Hepatocyte (in vitro differentiated cells): ENCODE data around the gene OLFM4. TPM values are rescaled to one million over a fixed set of nuclear protein-coding genes. Genes with fewer than 3 reads are reported as not detected.

Source experiments
- DNase-seq: peaks from one replicate; pipeline ENCODE4 v3.0.0-alpha.2; 2016; ENCODE audit warnings: low spot score
- H2AFZ ChIP-seq: fragments of 200-600 bp; sonication (generic); 2 replicates; pipeline ENCODE4 v1.6.0; 2016; ENCODE audit warnings: antibody characterized with exemption, mild to moderate bottlenecking
- H3K27ac ChIP-seq: fragments of 200-600 bp; sonication (generic); 2 replicates; pipeline ENCODE4 v1.5.1; 2016; ENCODE audit warnings: mild to moderate bottlenecking
- H3K27me3 ChIP-seq: fragments of 200-600 bp; sonication (generic); 2 replicates; pipeline ENCODE4 v1.6.1; 2016
- H3K36me3 ChIP-seq: fragments of 200-600 bp; sonication (generic); replicated peaks from 2 replicates; pipeline ENCODE4 v1.5.1; 2016; ENCODE audit warnings: low read depth; ENCODE audit not compliant: insufficient read depth
- H3K4me1 ChIP-seq: fragments of 200-600 bp; sonication (generic); 2 replicates; pipeline ENCODE4 v1.5.1; 2016; ENCODE audit warnings: mild to moderate bottlenecking, moderate library complexity; ENCODE audit not compliant: insufficient read depth
- H3K4me2 ChIP-seq: fragments of 200-600 bp; sonication (generic); 2 replicates; pipeline ENCODE4 v1.6.0; 2016
- H3K4me3 ChIP-seq: fragments of 200-600 bp; sonication (generic); 2 replicates; pipeline ENCODE4 v1.5.1; 2016; ENCODE audit warnings: mild to moderate bottlenecking
- H3K79me2 ChIP-seq: fragments of 200-600 bp; sonication (generic); 2 replicates; pipeline ENCODE4 v1.6.0; 2017; ENCODE audit warnings: mild to moderate bottlenecking
- H3K9me2 ChIP-seq: fragments of 200-600 bp; sonication (generic); replicated peaks from 2 replicates; pipeline ENCODE4 v1.6.0; 2017; ENCODE audit warnings: mild to moderate bottlenecking; ENCODE audit not compliant: insufficient read depth
- H3K9me3 ChIP-seq: fragments of 200-600 bp; sonication (generic); 2 replicates; pipeline ENCODE4 v1.5.1; 2016; ENCODE audit warnings: low read depth, mild to moderate bottlenecking
- H4K20me1 ChIP-seq: fragments of 200-600 bp; sonication (generic); 2 replicates; pipeline ENCODE4 v1.6.0; 2016; ENCODE audit warnings: mild to moderate bottlenecking; ENCODE audit not compliant: insufficient read depth, poor library complexity, severe bottlenecking
- CTCF ChIP-seq: fragments of 200-600 bp; sonication (generic); IDR thresholded peaks from 2 replicates; pipeline ENCODE4 v1.5.1; 2016; ENCODE audit warnings: antibody characterized with exemption, mild to moderate bottlenecking; ENCODE audit not compliant: poor library complexity
- EZH2 ChIP-seq: fragments of 200-600 bp; sonication (generic); IDR thresholded peaks from 2 replicates; pipeline ENCODE4 v1.6.1; 2016; ENCODE audit warnings: antibody characterized with exemption, mild to moderate bottlenecking, borderline replicate concordance
- EZH2phosphoT487 ChIP-seq: fragments of 200-600 bp; sonication (generic); IDR thresholded peaks from one replicate; pipeline ENCODE4 v1.6.1; 2018; ENCODE audit warnings: antibody characterized with exemption, mild to moderate bottlenecking, low read depth, moderate library complexity; ENCODE audit not compliant: unreplicated experiment, severe bottlenecking
- WGBS: methylation state at CpG from one replicate; pipeline ENCODE4 v1.1.6; 2016; ENCODE audit warnings: low lambda C conversion rate; ENCODE audit errors: missing lambda C conversion rate; 5-methylcytosine and 5-hydroxymethylcytosine counted together
- polyA plus RNA-seq: library from polyadenylated mRNA; unstranded; fragments of >200 nt; fragmentation: Nextera tagmentation; extraction: Ambion mirVana; gene quantifications from 2 replicates; pipeline ENCODE4 v1.2.1, GENCODE V29; 2016
- total RNA-seq: library from RNA; depleted of rRNA; stranded (reverse); fragments of >200 nt; gene quantifications from 2 replicates; pipeline ENCODE4 v1.2.3, GENCODE V29; 2014

The OLFM4 gene
- total and polyA plus RNA-seq, 2 experiments from 2014 or later = 4.5 to 20.7 TPM

DNA sequence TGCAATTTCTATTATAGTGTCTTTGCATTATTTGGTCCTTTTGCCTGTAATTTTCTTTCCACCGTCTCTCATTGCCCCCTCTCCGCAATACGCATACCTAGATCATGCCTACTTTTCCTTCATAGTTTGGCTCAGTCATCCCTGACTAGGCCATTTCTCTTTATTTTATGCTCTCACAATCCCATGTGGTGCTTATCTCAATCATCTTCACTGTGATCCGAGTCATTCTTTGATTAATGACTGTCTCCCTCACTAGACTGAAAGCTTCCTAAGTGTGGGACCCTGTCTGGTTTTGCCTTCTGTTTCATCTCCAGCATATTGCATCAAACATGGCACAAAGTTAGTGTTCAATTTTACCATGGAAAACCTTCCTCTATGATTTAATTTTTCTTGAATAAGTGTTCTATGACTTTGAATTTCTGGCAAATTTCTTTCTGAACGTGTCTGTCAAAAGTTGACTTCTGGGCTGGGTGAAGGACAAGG is 43.7 kb upstream of the OLFM4 start:
- Histone ChIP-seq H3K79me2 (no peaks in the 10 kb centered on the region), H3K9me2 (no peaks in the 10 kb centered on the region)

GRCh38 chr13:52991344-52992020 is 37.1 kb upstream of the OLFM4 start:
- no peak for DNase-seq
- Histone ChIP-seq H3K36me3 (no peaks in the 10 kb centered on the region), H3K9me3 (no peaks in the 10 kb centered on the region), H3K4me1 (no peaks in the 10 kb centered on the region), H3K9me2 (no peaks in the 10 kb centered on the region), H4K20me1 (no peaks in the 10 kb centered on the region), H2AFZ (no peak overlapping the region), H3K79me2 (no peaks in the 10 kb centered on the region), H3K27me3 (peaks cover 3% of the 10 kb centered on the region), H3K4me2 (no peak overlapping the region), H3K4me3 (no peak overlapping the region), H3K27ac (no peak overlapping the region)
- WGBS = 90% methylated on average over 13 of the region's 13 CpGs
- no peak for TF ChIP-seq EZH2phosphoT487
- no peak for TF ChIP-seq CTCF
- TF ChIP-seq EZH2 = no peak

More for the DNA sequence above, 43.7 kb upstream of the OLFM4 start:
- DNase-seq = no peak
- Histone ChIP-seq H3K4me3 (no peak overlapping the region), H3K4me2 (no peak overlapping the region), H3K36me3 (no peaks in the 10 kb centered on the region), H3K4me1 (no peaks in the 10 kb centered on the region), H3K27ac (no peak overlapping the region), H3K27me3 (no peaks in the 10 kb centered on the region), H4K20me1 (no peaks in the 10 kb centered on the region), H3K9me3 (no peaks in the 10 kb centered on the region), H2AFZ (no peak overlapping the region)
- TF ChIP-seq CTCF (no peak), EZH2 (no peak), EZH2phosphoT487 (no peak)
- WGBS = 84% methylated on average over 5 of the region's 5 CpGs

DNA sequence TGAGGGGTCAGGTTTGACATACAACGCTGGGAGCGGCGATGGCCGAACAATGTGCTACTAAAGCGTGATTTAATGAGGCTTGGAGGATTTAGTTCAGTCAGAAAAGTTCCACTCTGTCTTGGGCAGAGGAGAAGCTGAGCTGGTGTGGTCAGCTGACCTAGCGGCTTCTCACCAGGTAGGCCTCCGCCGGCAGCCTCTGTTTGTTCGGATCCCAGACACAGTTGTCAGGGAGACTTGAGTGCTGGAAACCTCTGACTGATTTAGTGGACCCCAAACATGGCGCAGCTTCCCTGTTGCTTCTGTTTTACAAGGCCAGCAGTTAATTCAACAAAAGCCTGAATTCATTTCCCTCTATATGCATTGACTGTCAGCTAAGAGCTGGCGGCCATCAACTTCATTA is 36.5 kb upstream of the OLFM4 start:
- TF ChIP-seq EZH2phosphoT487 (no peak), EZH2 (no peak), CTCF (no peak)
- Histone ChIP-seq H3K4me1 (no peaks in the 10 kb centered on the region), H3K36me3 (no peaks in the 10 kb centered on the region), H2AFZ (no peak overlapping the region), H3K9me2 (no peaks in the 10 kb centered on the region), H3K4me2 (no peak overlapping the region), H3K9me3 (no peaks in the 10 kb centered on the region), H3K27ac (no peak overlapping the region), H3K27me3 (peaks cover 7% of the 10 kb centered on the region), H3K4me3 (no peak overlapping the region), H4K20me1 (no peaks in the 10 kb centered on the region), H3K79me2 (no peaks in the 10 kb centered on the region)
- no peak for DNase-seq
- WGBS = 93% methylated on average over 11 of the region's 11 CpGs

DNA sequence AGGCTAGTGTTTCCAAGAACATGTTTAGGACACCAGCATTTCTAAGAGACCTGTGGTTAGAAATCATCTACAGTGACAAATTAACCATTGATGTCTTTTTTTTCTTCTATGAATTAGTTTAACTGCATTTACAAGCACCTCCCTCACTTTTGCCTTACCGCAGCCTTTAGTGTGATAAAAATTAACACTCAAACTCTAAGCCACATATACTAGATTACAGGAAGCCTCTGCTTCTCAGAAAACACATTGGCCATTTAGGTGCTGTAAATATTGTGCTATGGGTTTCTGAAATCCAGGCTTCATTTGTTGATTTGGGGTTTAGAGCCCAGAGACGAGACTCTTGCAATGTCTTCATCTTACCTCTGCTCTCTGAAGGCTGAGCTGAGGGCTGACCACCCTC is 34.6 kb upstream of the OLFM4 start:
- Histone ChIP-seq H3K79me2 (no peaks in the 10 kb centered on the region), H3K4me3 (no peak overlapping the region), H3K36me3 (no peaks in the 10 kb centered on the region), H3K4me2 (no peak overlapping the region), H3K27me3 (peaks cover 13% of the 10 kb centered on the region), H4K20me1 (no peaks in the 10 kb centered on the region), H3K9me2 (no peaks in the 10 kb centered on the region), H3K27ac (no peak overlapping the region), H3K4me1 (no peaks in the 10 kb centered on the region), H3K9me3 (no peaks in the 10 kb centered on the region), H2AFZ (no peak overlapping the region)
- no peak for DNase-seq
- TF ChIP-seq EZH2 (no peak), CTCF (no peak)
- 84% methylated on average over 2 of the region's 2 CpGs for WGBS
